Skeletal muscle satellite cell (primary cell): Measurements from ENCODE around the gene SLC25A11.
A peak's percentile ranks its signal among the peaks of the same experiment; 100 is the strongest.

Source experiments
- H3K27me3 ChIP-seq: 2 replicates; pipeline ENCODE4 v1.7.0; 2013; ENCODE audit warnings: low read length; ENCODE audit not compliant: control insufficient read depth, insufficient read depth
- H3K36me3 ChIP-seq: 2 replicates; pipeline ENCODE4 v1.7.0; 2013; ENCODE audit warnings: mild to moderate bottlenecking, control low read depth, low read length; ENCODE audit not compliant: insufficient read depth
- H3K4me1 ChIP-seq: 2 replicates; pipeline ENCODE4 v1.7.0; 2013; ENCODE audit warnings: low read length; ENCODE audit not compliant: control insufficient read depth, insufficient read depth
- H3K4me2 ChIP-seq: 2 replicates; pipeline ENCODE4 v1.7.0; 2013; ENCODE audit warnings: mild to moderate bottlenecking, low read length
- H3K4me3 ChIP-seq: 2 replicates; pipeline ENCODE4 v1.7.0; 2013; ENCODE audit warnings: low read length
- H3K9ac ChIP-seq: 2 replicates; pipeline ENCODE4 v1.7.0; 2013; ENCODE audit warnings: mild to moderate bottlenecking, low read depth, low read length, moderate library complexity
- H3K9me3 ChIP-seq: replicated peaks from 2 replicates; pipeline ENCODE4 v1.7.0; 2013; ENCODE audit warnings: mild to moderate bottlenecking, control low read depth, low read length

Gene SLC25A11

GRCh38 chr17:4972752-4973151 is 32.9 kb upstream of the SLC25A11 start:
- Histone ChIP-seq H3K4me3 (no peak overlapping the region), H3K4me2 (no peak overlapping the region), H3K9me3 (no peaks in the 10 kb centered on the region), H3K4me1 (peaks cover 24% of the 10 kb centered on the region), H3K27me3 (no peaks in the 10 kb centered on the region), H3K36me3 (peaks cover 65% of the 10 kb centered on the region), H3K9ac (no peak overlapping the region)

- H3K36me3 ChIP-seq, result peaks cover 61% of the 10 kb centered on the region
- H3K9me3 ChIP-seq, result no peaks in the 10 kb centered on the region
These were observed 32.5 kb upstream of the SLC25A11 start for GRCh38 chr17:4972322-4972721.

GRCh38 chr17:4971826-4972225 is 32.0 kb upstream of the SLC25A11 start:
- Histone ChIP-seq H3K36me3 (peaks cover 56% of the 10 kb centered on the region), H3K27me3 (no peaks in the 10 kb centered on the region), H3K4me3 (no peak overlapping the region), H3K9ac (no peak overlapping the region), H3K4me1 (peaks cover 24% of the 10 kb centered on the region), H3K9me3 (no peaks in the 10 kb centered on the region), H3K4me2 (no peak overlapping the region)

More at GRCh38 chr17:4972322-4972721, 32.5 kb upstream of the SLC25A11 start:
- H3K9ac ChIP-seq, result no peak overlapping the region
- no peaks in the 10 kb centered on the region for H3K27me3 ChIP-seq
- H3K4me1 ChIP-seq, result peaks cover 24% of the 10 kb centered on the region
- no peak overlapping the region for H3K4me3 ChIP-seq
- H3K4me2 ChIP-seq, result no peak overlapping the region

- Histone ChIP-seq H3K9ac (no peak overlapping the region), H3K36me3 (peaks cover 50% of the 10 kb centered on the region), H3K4me1 (peaks cover 31% of the 10 kb centered on the region), H3K4me3 (no peak overlapping the region), H3K27me3 (no peaks in the 10 kb centered on the region), H3K4me2 (no peak overlapping the region), H3K9me3 (no peaks in the 10 kb centered on the region)
These were observed 30.4 kb upstream of the SLC25A11 start for GRCh38 chr17:4970273-4970672.

GRCh38 chr17:4969551-4970173 is 29.8 kb upstream of the SLC25A11 start:
- peak overlapping the region; percentile 95 for H3K9ac ChIP-seq
- peaks cover 31% of the 10 kb centered on the region for H3K4me1 ChIP-seq
- H3K4me3 ChIP-seq, result peak overlapping the region; percentile 87

GRCh38 chr17:4969047-4969550 is 29.3 kb upstream of the SLC25A11 start:
- peaks cover 45% of the 10 kb centered on the region for H3K36me3 ChIP-seq

More at GRCh38 chr17:4969551-4970173, 29.8 kb upstream of the SLC25A11 start:
- peaks cover 49% of the 10 kb centered on the region for H3K36me3 ChIP-seq
- no peaks in the 10 kb centered on the region for H3K9me3 ChIP-seq
- no peaks in the 10 kb centered on the region for H3K27me3 ChIP-seq
- peak overlapping the region; percentile 99 for H3K4me2 ChIP-seq

GRCh38 chr17:4968486-4969046 is 28.7 kb upstream of the SLC25A11 start:
- H3K4me2 ChIP-seq, result peak overlapping the region; percentile 99
- H3K27me3 ChIP-seq, result no peaks in the 10 kb centered on the region
- H3K9me3 ChIP-seq, result no peaks in the 10 kb centered on the region
- H3K4me1 ChIP-seq, result peaks cover 31% of the 10 kb centered on the region
- peaks cover 40% of the 10 kb centered on the region for H3K36me3 ChIP-seq
- peak overlapping the region; percentile 87 for H3K4me3 ChIP-seq
- H3K9ac ChIP-seq, result peak overlapping the region; percentile 95

More at GRCh38 chr17:4969047-4969550, 29.3 kb upstream of the SLC25A11 start:
- no peaks in the 10 kb centered on the region for H3K9me3 ChIP-seq
- peak overlapping the region; percentile 99 for H3K4me2 ChIP-seq
- H3K9ac ChIP-seq, result peak overlapping the region; percentile 95
- peak overlapping the region; percentile 87 for H3K4me3 ChIP-seq
- H3K4me1 ChIP-seq, result peaks cover 31% of the 10 kb centered on the region
- H3K27me3 ChIP-seq, result no peaks in the 10 kb centered on the region

GRCh38 chr17:4967539-4968485 is 28.0 kb upstream of the SLC25A11 start, which contains the start of gene SPAG7:
TSS of gene SPAG7 (minus strand) at chr17:4967817. CDS start at chr17:4967804, 13 bp downstream.
- Histone ChIP-seq H3K4me3 (peak within 1 kb of the TSS; percentile 87), H3K27me3 (no peaks in the 10 kb centered on the region), H3K9me3 (no peaks in the 10 kb centered on the region), H3K4me2 (peak within 1 kb of the TSS; percentile 99), H3K36me3 (peaks cover 32% of the 10 kb centered on the region), H3K4me1 (peaks cover 31% of the 10 kb centered on the region), H3K9ac (peak within 1 kb of the TSS; percentile 95)

GRCh38 chr17:4966844-4967538 is 27.1 kb upstream of the SLC25A11 start:
- peak overlapping the region; percentile 99 for H3K4me2 ChIP-seq
- peaks cover 31% of the 10 kb centered on the region for H3K4me1 ChIP-seq
- H3K4me3 ChIP-seq, result peak overlapping the region; percentile 87
- H3K9me3 ChIP-seq, result no peaks in the 10 kb centered on the region
- peaks cover 24% of the 10 kb centered on the region for H3K36me3 ChIP-seq
- H3K9ac ChIP-seq, result peak overlapping the region; percentile 95
- H3K27me3 ChIP-seq, result no peaks in the 10 kb centered on the region

- Histone ChIP-seq H3K9ac (no peak overlapping the region), H3K4me2 (no peak overlapping the region), H3K36me3 (peaks cover 23% of the 10 kb centered on the region), H3K9me3 (no peaks in the 10 kb centered on the region), H3K4me3 (no peak overlapping the region), H3K4me1 (peaks cover 31% of the 10 kb centered on the region), H3K27me3 (no peaks in the 10 kb centered on the region)
These were observed 25.6 kb upstream of the SLC25A11 start for GRCh38 chr17:4965311-4965986.
